ENCODE results near the gene KLK5.
"Not testable (repeated sequence)": the region's sequence is repeated elsewhere in the genome, so short reads cannot be mapped to it uniquely, and the experiment has no call there.

KLK5 gene

DNA sequence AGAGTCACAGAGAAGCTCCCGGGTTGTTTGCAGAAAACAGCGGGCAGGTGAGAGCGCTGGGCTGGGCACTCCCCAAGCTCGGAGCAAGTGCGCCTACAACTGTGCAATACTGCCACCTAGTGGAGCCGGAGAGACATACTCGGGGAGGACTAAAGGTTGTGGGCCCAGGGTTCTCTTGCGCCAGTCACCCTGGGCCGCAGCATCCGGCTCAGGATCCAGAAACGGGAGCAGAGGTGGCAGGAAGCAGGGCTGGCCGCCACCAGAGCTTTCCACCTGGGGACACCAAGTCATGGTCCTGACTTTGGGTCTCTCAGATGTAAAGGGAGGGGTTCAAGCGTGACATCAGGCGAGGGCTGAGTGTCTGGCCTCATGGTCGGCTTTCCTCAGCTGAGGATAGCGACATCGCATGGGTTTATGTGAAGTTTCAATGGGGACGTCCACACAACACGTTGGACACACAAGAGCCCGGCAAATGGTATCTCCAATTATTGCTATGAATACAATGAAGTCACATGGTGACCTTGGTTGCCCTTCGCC, 30.5 kb downstream of the KLK5 start:
- FAIRE-seq (no peak), DNase-seq (ENCODE audit: low spot score) (peak; percentile 52)

DNA sequence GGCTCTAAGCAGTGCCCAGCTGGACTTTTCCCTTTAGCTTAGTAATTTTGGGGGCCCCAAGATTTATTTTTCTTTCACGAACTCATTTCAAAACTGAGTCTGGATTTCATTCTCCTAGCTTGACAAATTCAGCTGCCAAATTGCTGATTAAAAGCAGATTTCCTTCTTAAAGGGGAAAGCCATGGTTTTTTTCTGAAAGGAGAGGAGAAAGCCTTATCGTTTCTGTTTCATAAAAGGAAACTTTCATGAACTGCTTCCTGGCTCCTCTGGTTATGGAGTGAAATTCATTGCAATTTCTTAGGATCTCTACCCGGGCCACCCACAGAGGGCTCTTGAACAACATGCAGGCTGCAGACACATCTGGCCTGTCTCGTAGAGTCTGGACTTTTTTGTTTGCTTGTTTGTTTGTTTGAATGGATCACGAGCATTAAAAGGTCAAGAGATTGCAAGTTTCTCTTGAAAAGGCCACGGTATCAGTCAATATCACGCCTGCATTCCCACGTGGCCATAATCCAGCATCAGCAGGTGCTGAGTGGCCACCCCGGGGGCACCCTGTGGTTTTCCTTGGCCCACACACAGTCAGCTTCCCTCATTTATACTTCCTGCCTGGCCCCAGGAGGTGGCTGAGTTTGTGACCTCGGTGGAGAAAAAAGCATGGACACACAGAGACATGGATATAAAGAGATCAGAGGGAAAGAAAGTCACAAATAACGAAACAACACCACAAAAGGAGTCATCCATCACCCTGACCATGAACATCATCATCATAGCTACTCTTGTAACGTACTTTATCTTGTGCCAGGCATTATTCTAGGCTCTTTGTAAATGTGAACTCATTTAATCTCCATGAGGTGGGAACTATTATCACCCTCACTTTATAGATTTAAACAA, 31.2 kb downstream of the KLK5 start:
- FAIRE-seq (no peak), DNase-seq (ENCODE audit: low spot score) (no peak)

DNA sequence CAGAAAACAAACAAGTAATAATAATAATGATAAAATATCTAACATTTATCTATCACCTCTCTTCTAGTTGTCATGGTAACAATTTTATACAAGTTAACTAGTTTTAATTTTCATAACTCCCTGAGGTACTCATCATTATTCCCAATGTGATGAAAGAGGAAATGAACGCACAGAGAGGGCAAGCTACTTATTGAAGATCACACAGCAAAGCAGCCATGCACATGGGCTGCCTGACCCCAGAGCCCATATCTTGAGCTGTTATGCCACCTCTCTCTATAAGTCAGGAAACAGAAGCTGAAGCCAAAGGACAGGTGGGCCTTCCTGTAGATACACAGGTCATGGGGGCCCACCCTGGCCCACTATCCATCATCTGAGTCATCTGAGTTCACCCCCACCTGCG, 36.8 kb downstream of the KLK5 start:
- DNase-seq (ENCODE audit: low spot score): no peak
- no peak for FAIRE-seq

DNA sequence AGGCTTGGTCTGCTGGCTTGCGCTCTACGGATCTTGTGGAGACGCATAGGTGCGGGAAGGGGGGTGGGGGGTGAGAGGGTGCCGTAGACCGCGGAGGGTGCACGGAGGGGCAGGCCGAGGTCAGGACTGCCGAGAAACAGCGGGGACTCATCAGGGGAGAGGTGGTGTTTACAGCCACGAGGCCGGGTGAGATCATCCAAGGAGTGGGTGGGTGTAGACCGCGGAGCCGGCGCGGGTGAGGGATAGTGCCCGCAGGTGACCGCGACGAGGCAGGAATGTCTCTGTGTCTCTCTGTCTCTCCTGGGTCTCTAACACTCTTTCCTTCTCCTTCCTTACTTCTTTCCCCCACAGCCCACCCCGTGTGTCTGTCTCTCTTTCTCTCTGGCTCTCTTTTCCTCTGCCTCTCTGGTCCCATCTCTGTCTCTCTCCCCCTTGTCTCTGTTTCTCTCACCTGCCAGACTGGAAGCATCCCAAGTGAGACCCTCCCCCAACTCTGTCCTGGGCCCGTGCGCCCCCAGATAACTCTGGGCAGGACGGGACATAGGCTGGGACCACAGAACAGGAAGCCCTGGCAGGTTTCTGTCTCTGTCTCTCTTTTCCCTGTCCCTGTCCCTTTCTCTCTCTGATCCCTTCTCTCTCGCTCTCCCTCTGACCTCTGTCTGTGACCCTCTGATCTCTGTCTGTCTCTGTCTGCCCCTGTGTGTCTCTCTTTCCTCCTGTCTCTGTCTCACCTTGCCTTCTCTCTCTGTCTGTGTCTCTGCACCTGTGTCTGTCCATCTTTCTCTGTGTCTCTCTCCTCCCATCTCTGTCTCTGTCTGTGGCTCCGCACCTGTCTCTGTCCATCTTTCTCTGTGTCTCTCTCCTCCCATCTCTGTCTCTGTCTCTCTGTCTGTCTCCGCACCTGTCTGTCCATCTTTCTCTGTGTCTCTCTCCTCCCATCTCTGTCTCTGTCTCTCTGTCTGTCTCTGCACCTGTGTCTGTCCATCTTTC, 39.8 kb downstream of the KLK5 start:
- DNase-seq (ENCODE audit: low spot score): no peak
- FAIRE-seq: no peak

DNA sequence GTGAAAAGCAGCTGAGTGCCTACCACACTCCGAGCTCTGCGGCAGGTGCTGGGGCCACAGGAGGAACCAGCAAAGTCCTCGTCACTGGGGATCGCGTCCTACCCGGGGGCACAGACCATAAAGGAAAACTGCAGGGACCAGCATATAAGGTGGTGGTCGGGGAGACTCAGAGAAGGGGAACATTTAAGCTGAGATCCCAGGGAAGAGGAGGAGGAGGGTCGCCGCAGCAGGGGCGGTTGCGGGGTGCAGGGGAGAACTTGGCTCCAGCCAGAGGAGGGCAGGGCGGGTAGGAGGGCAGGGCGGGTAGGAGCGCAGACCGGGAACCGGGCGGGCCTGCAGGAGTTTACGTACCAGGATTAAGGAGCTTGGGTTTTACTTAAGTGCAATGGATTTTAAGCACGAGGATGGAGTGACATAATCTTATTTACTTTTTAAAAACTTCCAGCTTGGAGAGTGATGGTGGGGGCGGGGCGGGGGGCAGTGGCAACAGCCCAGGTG, 40.7 kb downstream of the KLK5 start:
- DNase-seq (ENCODE audit: low spot score) (no peak), FAIRE-seq (no peak)

DNA sequence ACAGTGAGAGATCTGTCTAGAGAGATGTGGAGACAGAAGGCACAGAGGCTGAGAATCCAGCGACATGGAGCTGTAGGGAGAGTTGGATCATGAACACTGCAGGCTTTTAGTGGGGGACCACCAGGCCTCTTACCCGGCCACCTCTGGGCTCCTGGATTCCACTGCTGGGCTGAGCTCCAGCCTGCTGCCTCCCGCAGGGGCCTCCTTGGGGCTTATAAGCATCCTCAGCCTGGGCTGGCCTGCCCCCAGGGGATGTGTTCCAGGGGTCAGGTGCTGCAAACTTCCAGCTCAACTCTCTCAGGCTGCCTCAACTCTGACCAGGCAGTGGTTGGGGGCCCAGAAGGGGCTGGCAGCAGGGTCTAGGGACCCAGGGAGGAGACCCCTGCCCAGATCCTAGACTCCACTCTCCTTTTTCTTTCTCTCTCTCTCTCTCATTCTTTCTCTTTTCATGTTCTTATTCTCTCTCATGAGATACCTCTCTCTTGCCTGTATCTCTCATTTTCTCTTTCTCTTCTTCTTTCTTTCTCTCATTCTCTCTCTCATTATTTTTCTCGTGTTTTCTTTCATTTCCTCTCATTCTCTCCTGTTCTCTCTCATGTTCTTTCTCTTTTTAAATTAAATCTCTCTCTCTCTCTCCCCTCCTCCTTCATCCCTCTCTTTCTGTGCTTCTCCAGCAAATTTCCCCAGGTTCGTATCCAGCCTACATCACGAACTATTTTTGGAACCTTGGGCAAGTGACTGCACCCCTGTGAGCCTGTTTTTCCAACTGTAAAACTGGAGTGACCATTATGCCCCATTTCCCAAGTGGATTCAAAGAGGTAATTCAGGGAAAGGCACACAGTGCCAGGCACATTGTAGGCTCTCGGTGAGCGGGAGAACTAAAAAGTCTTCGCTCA, 41.4 kb downstream of the KLK5 start, which contains the start of gene KLK4:
Gene KLK4 (minus strand): TSS at position 190 of the 896 bp plus-strand sequence. CDS start 657 bp downstream, outside the sequence.
- FAIRE-seq (no peak), DNase-seq (ENCODE audit: low spot score) (no peak)

DNA sequence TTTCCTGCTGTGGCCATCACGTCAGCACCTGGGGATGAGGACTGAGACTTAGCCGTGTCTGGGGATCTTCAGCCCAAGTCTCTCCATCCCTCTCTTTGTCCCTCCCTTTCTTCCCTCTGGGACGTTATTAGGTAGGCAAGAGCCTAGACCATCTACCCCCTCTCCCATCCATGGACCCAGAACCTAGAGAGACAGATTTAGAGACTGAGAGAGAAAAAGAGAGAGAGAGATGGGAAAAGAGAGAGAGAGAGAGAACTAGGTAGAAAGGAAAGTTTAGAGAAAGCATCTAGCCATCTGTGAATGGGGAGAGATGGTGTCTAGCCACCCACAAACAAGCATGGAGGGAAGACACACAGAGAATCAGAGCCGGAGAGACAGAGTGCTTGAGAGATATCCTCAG, 42.1 kb downstream of the KLK5 start:
- FAIRE-seq (no peak), DNase-seq (ENCODE audit: low spot score) (no peak)

DNA sequence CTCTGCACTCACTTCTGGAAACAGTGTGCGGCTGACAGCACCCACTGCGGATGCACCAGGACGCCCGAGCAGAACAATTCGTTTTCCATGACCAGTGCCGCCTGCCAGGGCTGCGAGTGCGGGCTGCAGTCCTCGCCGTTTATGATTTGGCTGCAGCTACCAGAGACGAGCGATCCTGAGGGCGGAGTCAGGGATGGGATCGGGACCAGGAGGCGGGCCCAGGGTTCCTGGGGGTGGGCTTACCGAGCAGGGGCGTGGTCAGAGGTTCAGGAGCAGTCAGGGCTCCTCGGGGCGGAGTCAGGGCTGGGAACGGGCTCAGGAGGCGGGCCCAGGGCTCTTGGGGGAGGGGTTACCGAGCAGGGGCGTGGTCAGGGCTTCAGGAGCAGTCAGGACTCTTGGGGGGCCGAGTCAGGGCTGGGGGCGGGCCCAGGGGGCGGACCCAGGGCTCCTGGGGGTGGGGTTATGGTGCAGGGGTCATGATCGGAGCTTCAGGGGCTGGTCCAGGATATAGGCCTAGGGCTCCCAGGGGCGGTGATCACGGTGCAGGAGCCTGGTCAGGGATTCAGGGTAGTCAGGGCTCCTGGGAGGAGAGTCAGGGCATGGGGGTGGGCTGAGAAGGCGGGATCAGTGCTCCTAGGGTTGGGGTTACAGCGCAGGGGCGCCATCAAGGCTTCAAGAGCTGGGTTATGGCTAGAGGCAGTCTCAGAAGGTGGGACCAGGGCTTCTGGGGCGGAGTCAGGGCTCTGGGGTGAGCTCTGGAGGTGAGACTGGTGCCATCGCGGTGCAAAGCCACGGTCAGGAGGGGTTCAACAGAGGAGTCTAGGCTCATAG, 43.4 kb downstream of the KLK5 start:
- DNase-seq (ENCODE audit: low spot score): no peak
- FAIRE-seq: no peak

DNA sequence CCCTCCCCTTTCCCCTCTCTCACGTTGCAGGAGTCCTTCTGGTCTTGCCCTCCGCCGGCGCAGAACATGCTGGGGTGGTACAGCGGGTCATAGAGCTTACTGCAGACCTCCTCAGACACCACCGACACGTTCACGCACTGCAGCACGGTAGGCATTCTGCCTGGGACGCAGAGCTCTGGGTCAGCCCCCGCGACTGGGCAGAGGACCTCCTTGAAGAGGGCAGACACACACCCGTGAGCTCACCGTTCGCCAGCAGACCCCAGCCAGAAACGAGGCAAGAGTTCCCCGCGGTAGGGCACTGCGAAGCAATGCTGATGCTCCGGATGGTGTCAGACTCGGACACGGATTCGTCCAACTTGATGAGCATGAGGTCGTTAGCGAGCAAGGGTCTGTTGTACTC, 44.5 kb downstream of the KLK5 start:
- no peak for DNase-seq (ENCODE audit: low spot score)
- FAIRE-seq: no peak

DNA sequence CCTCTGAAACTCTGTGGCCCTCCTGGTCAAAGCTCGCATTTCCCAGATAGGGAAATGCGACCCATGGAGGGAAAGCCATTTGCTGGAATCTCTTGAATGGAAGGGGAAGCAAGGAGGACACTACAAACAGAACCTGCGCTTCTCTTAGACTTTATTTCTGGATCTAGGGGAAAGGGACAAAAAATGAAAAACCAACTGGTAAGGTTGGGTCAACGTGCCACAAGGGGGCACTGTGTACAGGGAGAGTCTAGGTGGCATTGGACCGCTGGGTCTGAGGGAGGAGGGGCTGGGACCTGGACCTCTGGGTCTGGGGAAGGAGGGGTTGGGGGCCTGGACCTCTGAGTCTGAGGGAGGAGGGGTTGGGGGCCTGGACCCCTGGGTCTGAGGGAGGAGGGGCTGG, 46.6 kb downstream of the KLK5 start:
- no peak for DNase-seq (ENCODE audit: low spot score)
- no peak for FAIRE-seq

DNA sequence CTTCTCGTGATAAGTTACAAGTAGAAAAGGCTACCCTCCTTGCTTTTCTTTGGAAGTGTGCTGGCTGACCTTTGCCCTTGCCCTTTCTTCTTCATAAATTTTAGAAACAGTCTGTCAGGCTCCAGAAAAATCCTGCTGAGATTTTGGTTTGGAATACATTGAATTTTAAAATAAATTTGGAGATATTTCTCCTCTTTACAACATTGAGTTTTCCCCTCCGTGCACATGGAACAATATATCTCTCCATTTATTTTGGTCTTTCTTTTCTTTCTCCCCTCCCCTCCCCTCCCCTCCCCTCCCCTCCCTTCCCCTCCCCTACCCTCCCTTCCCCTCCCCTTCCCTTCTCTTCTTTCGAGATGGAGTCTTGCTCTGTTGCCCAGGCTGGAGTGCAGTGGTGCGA, 50.2 kb downstream of the KLK5 start:
- FAIRE-seq (no peak), DNase-seq (ENCODE audit: low spot score) (no peak)

DNA sequence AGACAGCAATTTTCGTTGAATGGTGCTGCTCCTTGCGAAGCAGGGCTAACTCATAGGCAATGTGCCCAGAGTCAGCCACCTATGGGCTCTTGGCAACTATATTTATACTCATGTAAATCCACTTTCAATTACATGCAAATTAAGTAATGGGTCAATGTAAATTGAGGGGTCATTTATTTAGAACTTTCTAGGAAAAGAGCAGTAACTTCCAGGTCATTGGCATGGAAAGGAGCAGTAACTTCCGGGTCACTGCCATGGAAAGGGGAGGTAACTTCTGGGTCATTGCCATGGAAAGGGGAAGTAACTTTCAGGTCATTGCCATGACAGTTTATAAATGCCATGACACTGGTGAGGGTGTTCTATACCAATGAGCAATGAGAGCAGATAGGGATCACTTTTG, 53.3 kb downstream of the KLK5 start:
- DNase-seq (ENCODE audit: low spot score) (no peak), FAIRE-seq (no peak)

DNA sequence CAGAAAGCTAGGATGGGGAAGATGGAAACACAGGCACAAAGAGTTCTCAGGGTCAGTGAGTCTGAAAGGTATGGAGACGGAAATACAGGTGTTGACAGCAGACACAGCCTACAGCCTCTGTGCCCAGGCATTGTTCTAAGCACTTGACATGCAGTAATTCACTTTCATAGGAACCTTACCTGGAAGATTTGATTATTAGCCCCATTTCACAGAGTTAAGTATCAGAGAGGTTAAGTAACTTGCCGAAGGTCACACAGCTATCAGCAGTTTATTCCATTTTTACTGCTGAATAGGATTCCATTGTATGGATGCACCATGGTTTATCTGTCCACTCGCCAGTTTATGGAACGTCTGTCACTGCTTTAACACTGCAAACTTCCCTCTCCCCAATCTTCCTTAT, 54.8 kb downstream of the KLK5 start:
- no peak for DNase-seq (ENCODE audit: low spot score)
- no peak for FAIRE-seq

DNA sequence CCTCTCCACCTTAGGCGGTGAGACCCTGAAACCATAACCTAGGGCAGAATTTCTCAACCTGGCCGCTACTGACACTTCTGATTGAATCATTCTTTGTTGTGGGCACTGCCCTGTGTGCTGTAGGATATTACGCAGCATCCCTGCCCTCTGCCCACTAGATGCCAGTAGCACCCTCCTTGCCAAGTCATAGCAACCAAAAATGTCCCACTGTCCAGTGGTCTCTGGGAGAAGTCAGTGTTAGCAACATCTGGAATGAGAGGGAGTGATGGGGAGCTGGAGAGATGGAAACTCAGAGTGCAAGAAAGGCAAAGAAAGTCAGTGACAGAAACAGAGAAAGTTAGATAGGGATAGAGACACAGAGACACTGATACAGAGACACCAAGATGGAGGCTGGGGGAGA, 55.2 kb downstream of the KLK5 start:
- DNase-seq (ENCODE audit: low spot score) (no peak), FAIRE-seq (no peak)

DNA sequence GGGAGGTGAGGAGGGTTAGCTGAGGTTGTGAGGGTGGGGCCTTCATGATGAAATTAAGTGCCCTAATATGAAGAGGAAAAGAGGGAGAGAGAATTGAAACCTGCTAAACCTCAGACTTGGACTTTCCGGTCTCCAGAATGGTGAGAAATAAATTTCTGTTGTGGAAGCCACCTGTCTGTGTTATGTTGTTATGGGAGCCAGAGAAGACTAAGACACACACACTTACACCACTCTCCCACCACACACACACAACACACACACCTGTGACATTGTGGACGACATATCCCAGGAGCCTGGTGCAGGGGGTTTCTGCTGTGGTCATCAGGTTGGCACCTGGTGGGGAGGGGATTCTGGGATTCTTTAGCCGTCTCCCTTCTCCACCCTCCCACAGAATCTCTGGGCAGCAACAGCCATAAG, 55.6 kb downstream of the KLK5 start:
- DNase-seq (ENCODE audit: low spot score) (no peak), FAIRE-seq (no peak)

DNA sequence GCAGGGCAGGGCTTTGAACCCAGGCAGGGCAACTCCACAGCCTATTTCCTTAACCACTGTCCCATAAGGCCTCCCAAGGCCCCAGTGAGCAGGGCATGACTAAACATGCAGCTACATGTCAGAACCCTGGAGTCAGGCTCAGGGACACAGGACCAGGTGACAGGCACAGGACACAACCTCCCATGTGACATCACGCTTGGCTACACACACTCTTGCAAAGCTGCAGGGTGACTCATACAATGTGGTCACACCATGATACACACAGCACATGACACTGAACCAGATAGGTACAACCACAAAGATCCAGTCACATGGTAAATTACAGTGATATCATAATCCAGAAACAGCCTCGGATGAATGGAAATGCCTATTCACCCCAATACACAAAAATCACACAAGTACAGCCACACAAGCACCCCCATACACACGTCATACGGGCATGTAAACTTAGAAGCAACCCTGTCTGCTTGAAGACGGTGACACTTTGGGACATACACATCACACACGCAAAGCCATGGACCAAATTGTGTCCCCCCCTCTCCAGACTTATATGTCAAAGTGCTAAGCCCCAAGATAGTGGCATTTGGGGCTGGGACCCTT, 56.1 kb downstream of the KLK5 start:
- DNase-seq (ENCODE audit: low spot score): peak; percentile 77

DNA sequence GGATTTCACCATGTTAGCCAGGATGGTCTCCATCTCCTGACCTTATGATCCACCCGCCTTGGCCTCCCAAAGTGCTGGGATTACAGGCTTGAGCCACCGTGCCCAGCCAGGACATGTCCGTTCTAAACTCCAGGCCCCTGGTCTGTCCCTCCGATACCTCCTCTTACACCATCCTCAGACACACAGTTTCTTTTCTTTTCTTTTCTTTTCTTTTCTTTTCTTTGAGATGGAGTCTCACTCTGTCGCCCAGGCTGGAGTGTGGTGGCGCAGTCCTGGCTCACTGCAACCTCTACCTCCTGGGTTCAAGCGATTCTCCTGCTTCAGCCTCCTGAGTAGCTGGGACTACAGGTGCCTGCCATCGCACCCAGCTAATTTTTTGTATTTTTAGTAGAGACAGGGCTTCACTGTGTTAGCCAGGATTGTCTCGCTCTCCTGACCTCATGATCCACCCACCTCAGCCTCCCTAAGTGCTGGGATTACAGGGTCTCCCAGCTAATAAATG, 56.7 kb downstream of the KLK5 start:
- DNase-seq (ENCODE audit: low spot score); FAIRE-seq: not testable (repeated sequence)

More for the DNA sequence above, 56.1 kb downstream of the KLK5 start:
- FAIRE-seq: peak; percentile 67

DNA sequence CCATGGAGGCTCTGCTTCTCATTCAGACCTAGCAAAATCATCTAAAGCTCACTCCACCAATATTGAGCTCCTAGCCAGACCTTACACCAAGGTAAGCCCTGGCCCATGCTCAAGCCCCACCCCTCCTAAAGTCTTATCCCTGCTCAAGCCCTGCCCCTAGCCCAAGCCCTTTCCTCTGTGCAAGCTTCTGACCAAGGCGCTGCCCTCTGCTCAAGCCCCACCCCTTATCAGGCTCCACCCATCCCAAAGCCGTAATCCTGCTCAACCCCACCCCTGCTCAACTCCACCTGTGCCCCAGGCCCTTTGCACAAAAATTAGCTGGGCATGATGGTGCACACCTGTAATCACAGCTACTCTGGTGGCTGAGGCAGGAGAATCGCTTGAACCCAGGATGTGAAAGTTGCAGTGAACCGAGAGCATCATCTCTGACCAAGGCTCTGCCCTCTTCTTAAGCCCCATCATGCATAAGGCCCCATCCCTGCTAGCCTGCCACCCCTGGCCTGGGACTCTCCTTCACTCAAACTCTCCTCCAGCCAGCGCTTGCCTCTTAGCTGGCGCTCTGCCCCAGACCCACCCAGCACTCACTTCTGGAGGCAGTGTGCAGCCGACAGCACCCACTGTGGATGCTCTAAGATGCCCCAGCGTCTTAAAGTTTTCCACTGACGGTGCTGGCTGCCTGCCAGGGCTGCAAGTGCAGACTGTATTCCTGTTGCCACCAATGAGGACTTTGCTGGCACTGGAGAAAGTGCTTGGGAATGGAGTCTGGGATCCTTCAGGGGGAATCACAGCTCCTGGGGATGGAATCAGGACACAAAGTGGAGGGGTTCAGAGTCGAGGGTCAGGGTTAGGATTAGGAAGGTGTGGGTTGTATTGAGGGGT, 58.1 kb downstream of the KLK5 start:
- FAIRE-seq: no peak

More for the DNA sequence above, 58.1 kb downstream of the KLK5 start:
- no peak for DNase-seq (ENCODE audit: low spot score)
